ENCODE results near the gene INAFM1.

DNA sequence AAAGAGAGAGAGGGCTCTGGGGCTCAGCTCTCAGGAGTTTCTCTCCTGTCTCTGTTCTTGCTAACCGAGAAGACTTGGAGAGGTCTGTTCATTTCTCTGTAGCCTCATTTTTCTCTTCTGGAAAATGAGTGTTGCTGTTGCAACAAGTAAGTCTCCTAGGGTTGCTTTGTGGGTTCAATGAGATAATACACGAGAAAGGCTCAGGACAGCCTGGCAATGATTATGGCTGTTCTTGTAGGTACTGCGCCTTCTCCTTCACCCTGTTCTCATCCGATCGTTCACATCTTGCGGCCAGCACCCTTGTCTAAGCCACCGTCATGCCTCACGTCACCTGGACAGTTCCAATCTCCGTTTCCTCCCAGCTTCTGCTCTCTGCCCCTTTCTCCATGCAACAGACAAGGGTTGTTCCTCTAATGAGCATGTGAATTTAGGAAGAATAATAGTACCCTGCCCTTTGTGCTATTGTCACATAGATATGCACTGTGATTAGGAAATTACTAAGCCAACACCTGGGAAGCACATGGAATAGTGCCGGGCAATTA is 39.1 kb downstream of the INAFM1 start:
- TF ChIP-seq, protein P1, sequence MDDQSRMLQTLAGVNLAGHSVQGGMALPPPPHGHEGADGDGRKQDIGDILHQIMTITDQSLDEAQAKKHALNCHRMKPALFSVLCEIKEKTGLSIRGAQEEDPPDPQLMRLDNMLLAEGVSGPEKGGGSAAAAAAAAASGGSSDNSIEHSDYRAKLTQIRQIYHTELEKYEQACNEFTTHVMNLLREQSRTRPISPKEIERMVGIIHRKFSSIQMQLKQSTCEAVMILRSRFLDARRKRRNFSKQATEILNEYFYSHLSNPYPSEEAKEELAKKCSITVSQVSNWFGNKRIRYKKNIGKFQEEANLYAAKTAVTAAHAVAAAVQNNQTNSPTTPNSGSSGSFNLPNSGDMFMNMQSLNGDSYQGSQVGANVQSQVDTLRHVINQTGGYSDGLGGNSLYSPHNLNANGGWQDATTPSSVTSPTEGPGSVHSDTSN (IDR thresholded peaks at IDR 0.05): no peak
- TF ChIP-seq YY1 (IDR thresholded peaks at IDR 0.05; ENCODE audit: low read depth) (no peak), RFX5 (IDR thresholded peaks at IDR 0.05; ENCODE audit: low read length) (no peak), TCF12 (IDR thresholded peaks at IDR 0.05) (no peak)
- TF ChIP-seq, protein P2, sequence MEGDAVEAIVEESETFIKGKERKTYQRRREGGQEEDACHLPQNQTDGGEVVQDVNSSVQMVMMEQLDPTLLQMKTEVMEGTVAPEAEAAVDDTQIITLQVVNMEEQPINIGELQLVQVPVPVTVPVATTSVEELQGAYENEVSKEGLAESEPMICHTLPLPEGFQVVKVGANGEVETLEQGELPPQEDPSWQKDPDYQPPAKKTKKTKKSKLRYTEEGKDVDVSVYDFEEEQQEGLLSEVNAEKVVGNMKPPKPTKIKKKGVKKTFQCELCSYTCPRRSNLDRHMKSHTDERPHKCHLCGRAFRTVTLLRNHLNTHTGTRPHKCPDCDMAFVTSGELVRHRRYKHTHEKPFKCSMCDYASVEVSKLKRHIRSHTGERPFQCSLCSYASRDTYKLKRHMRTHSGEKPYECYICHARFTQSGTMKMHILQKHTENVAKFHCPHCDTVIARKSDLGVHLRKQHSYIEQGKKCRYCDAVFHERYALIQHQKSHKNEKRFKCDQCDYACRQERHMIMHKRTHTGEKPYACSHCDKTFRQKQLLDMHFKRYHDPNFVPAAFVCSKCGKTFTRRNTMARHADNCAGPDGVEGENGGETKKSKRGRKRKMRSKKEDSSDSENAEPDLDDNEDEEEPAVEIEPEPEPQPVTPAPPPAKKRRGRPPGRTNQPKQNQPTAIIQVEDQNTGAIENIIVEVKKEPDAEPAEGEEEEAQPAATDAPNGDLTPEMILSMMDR (IDR thresholded peaks at IDR 0.05): no peak
